IMR-90 (cell line): ENCODE data around the gene GGNBP2.

Source experiments
- CEBPB ChIP-seq: IDR thresholded peaks from 2 replicates; pipeline ENCODE4 v1.6.1; 2012; ENCODE audit warnings: low read depth, low read length, improper control_type of control experiment
- MAZ ChIP-seq: IDR thresholded peaks from 2 replicates; pipeline ENCODE4 v1.6.1; 2012; ENCODE audit warnings: low read depth, mild to moderate bottlenecking, low read length, improper control_type of control experiment, moderate library complexity, borderline replicate concordance
- POLR2A ChIP-seq: IDR thresholded peaks from 2 replicates; pipeline ENCODE4 v1.6.1; 2012; ENCODE audit warnings: mild to moderate bottlenecking, low read depth, low read length
- RAD21 ChIP-seq: IDR thresholded peaks from 2 replicates; pipeline ENCODE4 v1.6.1; 2012; ENCODE audit warnings: low read length, improper control_type of control experiment
- SMC3 ChIP-seq: fragments of 150-350 bp; IDR thresholded peaks from 2 replicates; pipeline ENCODE4 v1.6.1; 2016; ENCODE audit warnings: low read depth, mild to moderate bottlenecking, antibody characterized with exemption, low read length, moderate library complexity
- TF ChIP-seq, protein P1 (sequence below): conservative IDR thresholded peaks from 2 replicates; pipeline ENCODE4 v1.5.1; 2012; ENCODE audit warnings: mild to moderate bottlenecking, low read depth, low read length, improper control_type of control experiment

DNA sequence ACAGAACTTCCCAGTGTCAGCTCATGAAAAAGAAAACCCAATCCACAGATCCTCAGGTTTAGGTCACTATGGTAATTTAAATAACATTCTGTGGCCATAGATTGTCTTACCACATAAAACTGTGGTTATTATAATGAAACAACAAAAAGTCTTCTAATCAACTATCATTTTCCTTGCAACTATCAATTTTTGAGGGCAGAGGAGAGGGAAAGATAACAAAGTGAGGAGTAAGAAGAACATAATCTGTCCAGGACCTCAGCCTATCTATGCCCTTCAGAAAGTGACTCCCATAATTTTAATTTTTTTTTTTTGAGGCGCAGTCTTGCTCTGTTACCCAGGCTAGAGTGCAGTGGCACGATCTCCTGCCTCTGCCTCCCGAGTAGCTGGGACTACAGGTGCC lies 4.0 kb upstream of the GGNBP2 start:
- TF ChIP-seq, protein P1, sequence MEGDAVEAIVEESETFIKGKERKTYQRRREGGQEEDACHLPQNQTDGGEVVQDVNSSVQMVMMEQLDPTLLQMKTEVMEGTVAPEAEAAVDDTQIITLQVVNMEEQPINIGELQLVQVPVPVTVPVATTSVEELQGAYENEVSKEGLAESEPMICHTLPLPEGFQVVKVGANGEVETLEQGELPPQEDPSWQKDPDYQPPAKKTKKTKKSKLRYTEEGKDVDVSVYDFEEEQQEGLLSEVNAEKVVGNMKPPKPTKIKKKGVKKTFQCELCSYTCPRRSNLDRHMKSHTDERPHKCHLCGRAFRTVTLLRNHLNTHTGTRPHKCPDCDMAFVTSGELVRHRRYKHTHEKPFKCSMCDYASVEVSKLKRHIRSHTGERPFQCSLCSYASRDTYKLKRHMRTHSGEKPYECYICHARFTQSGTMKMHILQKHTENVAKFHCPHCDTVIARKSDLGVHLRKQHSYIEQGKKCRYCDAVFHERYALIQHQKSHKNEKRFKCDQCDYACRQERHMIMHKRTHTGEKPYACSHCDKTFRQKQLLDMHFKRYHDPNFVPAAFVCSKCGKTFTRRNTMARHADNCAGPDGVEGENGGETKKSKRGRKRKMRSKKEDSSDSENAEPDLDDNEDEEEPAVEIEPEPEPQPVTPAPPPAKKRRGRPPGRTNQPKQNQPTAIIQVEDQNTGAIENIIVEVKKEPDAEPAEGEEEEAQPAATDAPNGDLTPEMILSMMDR, result no peak
- TF ChIP-seq RAD21 (no peak), POLR2A (no peak), SMC3 (no peak), CEBPB (no peak), MAZ (no peak)
